K562 (cell line): ENCODE results near the gene SMAP2. TPM values are rescaled to one million over a fixed set of nuclear protein-coding genes. Genes with fewer than 3 reads are reported as not detected.
A peak's percentile ranks its signal among the peaks of the same experiment; 100 is the strongest.

Experiments used
- FOXJ2 ChIP-seq: fragments of 200-800 bp; sonication (Bioruptor generic); IDR thresholded peaks from 2 replicates; pipeline ENCODE4 v1.6.1; 2016; ENCODE audit warnings: missing genetic modification characterization, missing compliant biosample characterization
- FOXM1 ChIP-seq, 2 experiments: fragments of 450-650 bp in 1 of 2; sonication (generic) in 1 of 2; formaldehyde crosslinking in 1 of 2; IDR thresholded peaks; 2 replicates each; pipeline versions ENCODE4 v1.6.1 to v1.9.0; 2017 to 2022; ENCODE audit warnings: low read depth in 2 of 2, mild to moderate bottlenecking in 2 of 2, missing genetic modification reagents in 1 of 2, moderate library complexity in 1 of 2
- FOXP1 ChIP-seq: sonication (generic); formaldehyde crosslinking; IDR thresholded peaks from 2 replicates; pipeline ENCODE4 v1.8.0; 2022; ENCODE audit warnings: mild to moderate bottlenecking, missing genetic modification reagents
- NRF1 ChIP-seq, 2 experiments: fragments of 450-650 bp; IDR thresholded peaks in 1 of 2; conservative IDR thresholded peaks in 1 of 2; 2 replicates each; pipeline ENCODE4 v1.6.1; 2014; ENCODE audit warnings: mild to moderate bottlenecking in 2 of 2
- PHF20 ChIP-seq: fragments of 450-650 bp; IDR thresholded peaks from 2 replicates; pipeline ENCODE4 v1.6.1; 2018; ENCODE audit not compliant: partially characterized antibody
- RBM34 ChIP-seq: fragments of 200-400 bp; formaldehyde crosslinking; IDR thresholded peaks from 2 replicates; pipeline ENCODE4 v1.6.1; 2018; ENCODE audit warnings: low read length, borderline replicate concordance; ENCODE audit not compliant: insufficient read depth
- TEAD1 ChIP-seq, 2 experiments: fragments of 450-650 bp in 1 of 2; sonication (generic) in 1 of 2; formaldehyde crosslinking; IDR thresholded peaks; 2 replicates each; pipeline versions ENCODE4 v1.4.0 to v1.8.0; 2020 to 2022; ENCODE audit warnings: mild to moderate bottlenecking in 2 of 2, missing genetic modification reagents in 1 of 2
- ZNF277 ChIP-seq: fragments of 250-450 bp; sonication (Bioruptor Pico); IDR thresholded peaks from 2 replicates; pipeline ENCODE4 v1.8.0; 2022; ENCODE audit warnings: inconsistent platforms, mild to moderate bottlenecking, moderate library complexity, borderline replicate concordance
- polyA plus RNA-seq, 8 experiments: library from polyadenylated mRNA; depleted of rRNA in 4 of 8; stranded (reverse) in 5 of 8; unstranded in 3 of 8; fragments of >200 nt; fragmentation: Nextera tagmentation in 2 of 8; fragmentation: Illumina TruSeq in 1 of 8; extraction: Ambion mirVana in 2 of 8; extraction: Trizol in 1 of 8; gene quantifications; 2 replicates each; pipeline versions ENCODE4 v1.2.1 to v1.2.3, GENCODE V29; 2011 to 2014; ENCODE audit warnings: inconsistent platforms in 1 of 8, missing spikeins in 1 of 8
- total RNA-seq, 7 experiments: library from RNA; depleted of rRNA in 6 of 7; stranded (reverse); fragments of >200 nt in 6 of 7; fragmentation: Illumina TruSeq in 2 of 7; extraction: Trizol in 2 of 7; gene quantifications; 2 replicates each; pipeline versions ENCODE4 v1.2.1 to v1.2.3, GENCODE V29; 2011 to 2021; ENCODE audit warnings: low replicate concordance in 1 of 7
- TF ChIP-seq, protein P1 (sequence below), 2 experiments: fragments of 450-650 bp; IDR thresholded peaks; 2 replicates each; pipeline ENCODE4 v1.6.1; 2016; ENCODE audit warnings: mild to moderate bottlenecking in 2 of 2, borderline replicate concordance in 1 of 2, low read depth in 1 of 2, moderate library complexity in 1 of 2
- TF ChIP-seq, protein P2 (sequence below): sonication (generic); formaldehyde crosslinking; IDR thresholded peaks from 2 replicates; pipeline ENCODE4 v1.8.0; 2023; ENCODE audit warnings: missing genetic modification reagents, mild to moderate bottlenecking, borderline replicate concordance

SMAP2 gene
- total and polyA plus RNA-seq, 9 of the 15 experiments (the other 6 are each of a cell fraction or from before 2014, with no cell fraction given), result 38.7 to 212 (median 94.1) TPM

GRCh38 chr1:40382601-40383000, 9.1 kb downstream of the SMAP2 start (continued):
- TF ChIP-seq, protein P1, sequence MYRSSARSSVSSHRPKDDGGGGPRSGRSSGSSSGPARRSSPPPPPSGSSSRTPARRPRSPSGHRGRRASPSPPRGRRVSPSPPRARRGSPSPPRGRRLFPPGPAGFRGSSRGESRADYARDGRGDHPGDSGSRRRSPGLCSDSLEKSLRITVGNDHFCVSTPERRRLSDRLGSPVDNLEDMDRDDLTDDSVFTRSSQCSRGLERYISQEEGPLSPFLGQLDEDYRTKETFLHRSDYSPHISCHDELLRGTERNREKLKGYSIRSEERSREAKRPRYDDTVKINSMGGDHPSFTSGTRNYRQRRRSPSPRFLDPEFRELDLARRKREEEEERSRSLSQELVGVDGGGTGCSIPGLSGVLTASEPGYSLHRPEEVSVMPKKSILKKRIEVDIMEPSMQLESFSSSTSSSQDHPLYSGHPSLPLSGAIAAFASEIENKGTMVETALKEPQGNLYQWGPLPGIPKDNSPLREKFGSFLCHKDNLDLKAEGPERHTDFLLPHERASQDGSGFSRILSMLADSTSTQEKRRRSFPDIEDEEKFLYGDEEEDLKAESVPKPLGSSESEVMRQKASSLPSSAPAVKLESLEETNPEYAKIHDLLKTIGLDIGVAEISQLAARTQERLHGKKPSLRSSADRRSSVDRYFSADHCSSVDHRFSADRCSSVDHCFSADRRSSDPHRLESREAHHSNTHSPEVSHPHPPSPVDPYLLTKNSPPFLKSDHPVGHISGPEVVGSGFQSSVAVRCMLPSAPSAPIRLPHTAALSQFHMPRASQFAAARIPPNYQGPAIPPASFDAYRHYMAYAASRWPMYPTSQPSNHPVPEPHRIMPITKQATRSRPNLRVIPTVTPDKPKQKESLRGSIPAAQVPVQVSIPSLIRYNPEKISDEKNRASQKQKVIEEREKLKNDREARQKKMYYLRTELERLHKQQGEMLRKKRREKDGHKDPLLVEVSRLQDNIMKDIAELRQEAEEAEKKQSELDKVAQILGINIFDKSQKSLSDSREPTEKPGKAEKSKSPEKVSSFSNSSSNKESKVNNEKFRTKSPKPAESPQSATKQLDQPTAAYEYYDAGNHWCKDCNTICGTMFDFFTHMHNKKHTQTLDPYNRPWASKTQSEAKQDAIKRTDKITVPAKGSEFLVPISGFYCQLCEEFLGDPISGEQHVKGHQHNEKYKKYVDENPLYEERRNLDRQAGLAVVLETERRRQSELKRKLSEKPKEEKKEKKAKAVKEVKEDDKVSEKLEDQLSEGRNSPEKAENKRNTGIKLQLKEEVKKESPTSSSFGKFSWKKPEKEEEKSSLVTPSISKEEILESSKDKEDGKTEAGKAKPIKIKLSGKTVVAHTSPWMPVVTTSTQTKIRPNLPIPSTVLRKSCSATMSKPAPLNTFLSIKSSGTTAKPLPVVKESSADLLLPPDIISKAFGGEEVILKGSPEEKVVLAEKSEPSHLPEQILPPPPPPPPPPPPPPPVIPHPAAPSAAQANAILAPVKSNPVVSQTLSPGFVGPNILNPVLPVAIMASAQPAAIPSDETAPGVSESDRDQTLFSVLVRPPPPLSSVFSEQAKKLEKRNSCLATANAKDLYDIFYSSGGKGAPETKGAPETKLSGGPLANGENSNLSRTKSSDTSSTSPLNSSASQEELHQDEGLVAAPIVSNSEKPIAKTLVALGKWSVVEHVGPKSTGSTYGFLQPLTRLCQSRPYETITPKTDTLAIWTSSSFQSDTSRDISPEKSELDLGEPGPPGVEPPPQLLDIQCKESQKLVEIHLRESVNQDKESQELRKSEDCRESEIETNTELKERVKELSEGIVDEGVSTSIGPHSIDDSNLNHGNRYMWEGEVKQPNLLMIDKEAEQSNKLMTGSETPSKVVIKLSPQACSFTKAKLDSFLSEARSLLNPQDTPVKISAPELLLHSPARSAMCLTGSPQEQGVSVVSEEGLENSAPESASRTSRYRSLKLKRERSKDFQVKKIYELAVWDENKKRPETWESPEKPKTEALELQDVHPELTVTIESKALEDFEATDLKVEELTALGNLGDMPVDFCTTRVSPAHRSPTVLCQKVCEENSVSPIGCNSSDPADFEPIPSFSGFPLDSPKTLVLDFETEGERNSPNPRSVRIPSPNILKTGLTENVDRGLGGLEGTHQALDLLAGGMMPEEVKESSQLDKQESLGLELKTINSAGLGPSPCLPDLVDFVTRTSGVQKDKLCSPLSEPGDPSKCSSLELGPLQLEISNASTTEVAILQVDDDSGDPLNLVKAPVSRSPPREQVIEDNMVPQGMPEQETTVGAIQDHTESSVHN (IDR thresholded peaks at IDR 0.05; ENCODE audit: borderline replicate concordance in 1 of 2, low read depth in 1 of 2), result no peak
- no peak for TF ChIP-seq NRF1 (conservative IDR thresholded peaks at IDR 0.05 in 1 of 2, IDR thresholded peaks at IDR 0.05 in 1 of 2)
- TF ChIP-seq FOXP1, result no peak
- no peak for TF ChIP-seq PHF20
- TF ChIP-seq ZNF277 (CRISPR knock-in tag), result no peak
- 0 out of 2 replicates have a peak, but pooled peaks have one; percentile 35 for TF ChIP-seq FOXJ2
- TF ChIP-seq TEAD1 (CRISPR knock-in tag; IDR thresholded peaks at IDR 0.05), result 0 out of 4 replicates have a peak, but pooled peaks of 1 of the 2 experiments have one; percentile 3
- no peak for TF ChIP-seq RBM34
- TF ChIP-seq, protein P2, sequence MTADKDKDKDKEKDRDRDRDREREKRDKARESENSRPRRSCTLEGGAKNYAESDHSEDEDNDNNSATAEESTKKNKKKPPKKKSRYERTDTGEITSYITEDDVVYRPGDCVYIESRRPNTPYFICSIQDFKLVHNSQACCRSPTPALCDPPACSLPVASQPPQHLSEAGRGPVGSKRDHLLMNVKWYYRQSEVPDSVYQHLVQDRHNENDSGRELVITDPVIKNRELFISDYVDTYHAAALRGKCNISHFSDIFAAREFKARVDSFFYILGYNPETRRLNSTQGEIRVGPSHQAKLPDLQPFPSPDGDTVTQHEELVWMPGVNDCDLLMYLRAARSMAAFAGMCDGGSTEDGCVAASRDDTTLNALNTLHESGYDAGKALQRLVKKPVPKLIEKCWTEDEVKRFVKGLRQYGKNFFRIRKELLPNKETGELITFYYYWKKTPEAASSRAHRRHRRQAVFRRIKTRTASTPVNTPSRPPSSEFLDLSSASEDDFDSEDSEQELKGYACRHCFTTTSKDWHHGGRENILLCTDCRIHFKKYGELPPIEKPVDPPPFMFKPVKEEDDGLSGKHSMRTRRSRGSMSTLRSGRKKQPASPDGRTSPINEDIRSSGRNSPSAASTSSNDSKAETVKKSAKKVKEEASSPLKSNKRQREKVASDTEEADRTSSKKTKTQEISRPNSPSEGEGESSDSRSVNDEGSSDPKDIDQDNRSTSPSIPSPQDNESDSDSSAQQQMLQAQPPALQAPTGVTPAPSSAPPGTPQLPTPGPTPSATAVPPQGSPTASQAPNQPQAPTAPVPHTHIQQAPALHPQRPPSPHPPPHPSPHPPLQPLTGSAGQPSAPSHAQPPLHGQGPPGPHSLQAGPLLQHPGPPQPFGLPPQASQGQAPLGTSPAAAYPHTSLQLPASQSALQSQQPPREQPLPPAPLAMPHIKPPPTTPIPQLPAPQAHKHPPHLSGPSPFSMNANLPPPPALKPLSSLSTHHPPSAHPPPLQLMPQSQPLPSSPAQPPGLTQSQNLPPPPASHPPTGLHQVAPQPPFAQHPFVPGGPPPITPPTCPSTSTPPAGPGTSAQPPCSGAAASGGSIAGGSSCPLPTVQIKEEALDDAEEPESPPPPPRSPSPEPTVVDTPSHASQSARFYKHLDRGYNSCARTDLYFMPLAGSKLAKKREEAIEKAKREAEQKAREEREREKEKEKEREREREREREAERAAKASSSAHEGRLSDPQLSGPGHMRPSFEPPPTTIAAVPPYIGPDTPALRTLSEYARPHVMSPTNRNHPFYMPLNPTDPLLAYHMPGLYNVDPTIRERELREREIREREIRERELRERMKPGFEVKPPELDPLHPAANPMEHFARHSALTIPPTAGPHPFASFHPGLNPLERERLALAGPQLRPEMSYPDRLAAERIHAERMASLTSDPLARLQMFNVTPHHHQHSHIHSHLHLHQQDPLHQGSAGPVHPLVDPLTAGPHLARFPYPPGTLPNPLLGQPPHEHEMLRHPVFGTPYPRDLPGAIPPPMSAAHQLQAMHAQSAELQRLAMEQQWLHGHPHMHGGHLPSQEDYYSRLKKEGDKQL (CRISPR knock-in tag), result no peak
- TF ChIP-seq FOXM1 (IDR thresholded peaks at IDR 0.05; ENCODE audit: low read depth), result no peak
- no peak for TF ChIP-seq FOXM1 (CRISPR knock-in tag; IDR thresholded peaks at IDR 0.05; ENCODE audit: low read depth)
